GM23248 (cell line): ENCODE data around the gene ZNF593OS. TPM values are rescaled to one million over a fixed set of nuclear protein-coding genes. Genes with fewer than 3 reads are reported as not detected.

ENCODE experiments used
- DNase-seq: peaks from one replicate; pipeline ENCODE4 v3.0.0-alpha.2; 2015
- H2AFZ ChIP-seq: fragments of 200-600 bp; sonication (generic); 2 replicates; pipeline ENCODE4 v1.6.1; 2016; ENCODE audit warnings: antibody characterized with exemption
- H3F3A ChIP-seq: fragments of 200-600 bp; sonication (generic); 2 replicates; pipeline ENCODE4 v1.6.1; 2016; ENCODE audit warnings: mild to moderate bottlenecking, antibody characterized with exemption, mixed run types; ENCODE audit not compliant: insufficient read depth
- H3K27ac ChIP-seq: fragments of 200-600 bp; sonication (generic); 2 replicates; pipeline ENCODE4 v1.5.1; 2016; ENCODE audit warnings: mild to moderate bottlenecking
- H3K27me3 ChIP-seq: fragments of 200-600 bp; sonication (generic); replicated peaks from 2 replicates; pipeline ENCODE4 v1.6.1; 2016; ENCODE audit warnings: mild to moderate bottlenecking; ENCODE audit not compliant: insufficient read depth
- H3K36me3 ChIP-seq: fragments of 200-600 bp; sonication (generic); 2 replicates; pipeline ENCODE4 v1.6.1; 2016; ENCODE audit warnings: low read depth, mild to moderate bottlenecking
- H3K4me1 ChIP-seq: fragments of 200-600 bp; sonication (generic); 2 replicates; pipeline ENCODE4 v1.6.1; 2016; ENCODE audit warnings: mild to moderate bottlenecking; ENCODE audit not compliant: insufficient read depth
- H3K4me2 ChIP-seq: fragments of 200-600 bp; sonication (generic); one replicate; pipeline ENCODE4 v1.6.1; 2016; ENCODE audit warnings: mild to moderate bottlenecking; ENCODE audit not compliant: unreplicated experiment
- H3K4me3 ChIP-seq: fragments of 200-600 bp; sonication (generic); 2 replicates; pipeline ENCODE4 v1.5.1; 2016; ENCODE audit warnings: mild to moderate bottlenecking
- H3K79me2 ChIP-seq: fragments of 200-600 bp; sonication (generic); 2 replicates; pipeline ENCODE4 v1.6.1; 2016; ENCODE audit warnings: mild to moderate bottlenecking; ENCODE audit not compliant: insufficient read depth
- H3K9ac ChIP-seq: fragments of 200-600 bp; sonication (generic); 2 replicates; pipeline ENCODE4 v1.6.1; 2016; ENCODE audit warnings: mild to moderate bottlenecking
- H3K9me2 ChIP-seq: fragments of 200-600 bp; sonication (generic); 2 replicates; pipeline ENCODE4 v1.6.1; 2016; ENCODE audit warnings: mixed run types, mild to moderate bottlenecking, moderate library complexity; ENCODE audit not compliant: insufficient read depth
- H3K9me3 ChIP-seq: fragments of 200-600 bp; sonication (generic); one replicate; pipeline ENCODE4 v1.6.1; 2017; ENCODE audit warnings: low read depth
- H4K20me1 ChIP-seq: fragments of 200-600 bp; sonication (generic); 2 replicates; pipeline ENCODE4 v1.6.0; 2016; ENCODE audit not compliant: insufficient read depth
- EZH2 ChIP-seq: fragments of 200-600 bp; sonication (generic); IDR thresholded peaks from 2 replicates; pipeline ENCODE4 v1.6.1; 2018; ENCODE audit warnings: antibody characterized with exemption, mild to moderate bottlenecking; ENCODE audit not compliant: insufficient read depth, poor library complexity, severe bottlenecking
- EZH2phosphoT487 ChIP-seq: fragments of 200-600 bp; sonication (generic); IDR thresholded peaks from 2 replicates; pipeline ENCODE4 v1.6.1; 2018; ENCODE audit warnings: antibody characterized with exemption, moderate library complexity, mild to moderate bottlenecking, low read depth; ENCODE audit not compliant: insufficient read depth
- WGBS, 2 experiments: methylation state at CpG; one replicate each; pipeline ENCODE4 v1.1.6; 2015 to 2017; ENCODE audit warnings: low lambda C conversion rate in 2 of 2, low coverage in 1 of 2; ENCODE audit errors: missing lambda C conversion rate in 2 of 2; 5-methylcytosine and 5-hydroxymethylcytosine counted together
- in situ Hi-C: fragments of 300-500 bp; cut with MboI; formaldehyde crosslinking; loops from 2 replicates; pipeline ENCODE4 v1.15.0; 2020
- polyA plus RNA-seq: library from polyadenylated mRNA; unstranded; fragments of >200 nt; fragmentation: Nextera tagmentation; extraction: Ambion mirVana; gene quantifications from 2 replicates; pipeline ENCODE4 v1.2.1, GENCODE V29; 2016
- total RNA-seq: library from RNA; depleted of rRNA; stranded (reverse); fragments of >200 nt; shearing (Covaris generic); gene quantifications from 2 replicates; pipeline ENCODE4 v1.2.3, GENCODE V29; 2014

Gene ZNF593OS
- total and polyA plus RNA-seq, 2 experiments from 2014 or later, result 0.85 TPM; not detected in 1

DNA sequence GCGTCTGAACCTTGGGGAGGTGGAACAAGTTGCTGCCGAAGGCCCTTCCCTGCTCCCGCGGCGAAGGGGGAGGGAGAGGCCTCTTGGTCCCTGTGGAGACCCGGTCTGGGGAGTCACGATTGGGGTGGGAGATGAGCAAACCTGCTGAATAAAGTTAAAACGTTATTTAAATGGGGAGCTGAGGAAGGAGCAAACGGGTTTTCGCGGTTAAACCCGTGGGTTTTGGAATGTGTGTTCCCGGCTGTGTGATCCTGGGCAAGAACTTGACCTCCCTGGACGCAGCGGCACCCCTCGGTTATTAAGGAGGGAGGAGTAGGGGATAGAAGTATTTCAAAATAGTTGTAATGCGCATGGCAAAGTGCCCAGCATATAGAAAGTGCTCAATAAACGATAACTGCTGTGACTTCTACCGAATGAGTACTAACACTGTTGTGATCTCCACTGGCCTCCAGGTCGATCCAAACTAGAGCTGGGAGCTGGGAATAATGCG lies 9.4 kb downstream of the ZNF593OS start:
- Histone ChIP-seq H3K4me2 (peak overlapping the region; percentile 97), H3F3A (no peaks in the 10 kb centered on the region), H3K4me1 (no peaks in the 10 kb centered on the region), H3K27me3 (peaks cover 16% of the 10 kb centered on the region), H3K4me3 (peak overlapping the region; percentile 70), H3K9me3 (no peaks in the 10 kb centered on the region), H2AFZ (peak overlapping the region; percentile 83), H4K20me1 (no peaks in the 10 kb centered on the region), H3K79me2 (no peaks in the 10 kb centered on the region), H3K9ac (no peak overlapping the region), H3K27ac (no peak overlapping the region), H3K9me2 (no peaks in the 10 kb centered on the region), H3K36me3 (no peaks in the 10 kb centered on the region)
- no peak for DNase-seq
- 23 to 24% methylated on average over 21 of the region's 21 CpGs for WGBS, 2 experiments
- no peak for TF ChIP-seq EZH2
- no peak for TF ChIP-seq EZH2phosphoT487
- in situ Hi-C loops, result no loop called here

DNA sequence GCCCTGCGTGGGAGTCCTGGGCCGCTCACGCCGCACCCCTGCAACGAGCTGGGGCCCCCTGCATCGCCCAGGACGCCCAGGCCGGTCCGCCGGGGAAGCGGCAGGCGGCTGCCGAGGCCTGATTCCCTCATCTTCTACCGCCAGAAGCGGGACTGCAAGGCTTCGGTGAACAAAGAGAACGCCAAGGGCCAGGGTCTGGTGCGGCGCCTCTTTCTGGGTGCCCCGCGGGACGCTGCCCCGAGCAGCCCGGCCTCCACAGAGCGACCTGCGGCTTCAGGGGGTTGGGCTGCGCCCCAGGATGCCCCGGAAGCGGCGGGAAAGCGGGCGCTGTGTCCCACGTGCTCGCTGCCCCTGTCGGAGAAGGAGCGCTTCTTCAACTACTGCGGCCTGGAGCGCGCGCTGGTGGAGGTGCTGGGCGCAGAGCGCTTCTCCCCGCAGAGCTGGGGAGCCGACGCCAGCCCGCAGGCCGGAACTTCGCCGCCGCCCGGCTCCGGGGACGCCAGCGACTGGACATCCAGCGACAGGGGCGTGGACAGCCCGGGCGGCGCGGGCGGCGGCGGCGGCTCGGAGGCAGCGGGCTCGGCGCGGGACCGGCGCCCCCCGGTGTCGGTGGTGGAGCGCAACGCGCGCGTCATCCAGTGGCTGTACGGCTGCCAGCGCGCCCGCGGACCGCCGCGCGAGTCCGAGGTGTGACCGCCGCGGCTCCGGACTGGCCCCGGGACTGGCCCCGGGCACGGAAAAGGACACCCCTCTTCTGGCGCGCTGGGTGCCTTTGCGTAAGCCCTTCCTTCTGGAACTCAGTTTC lies 10.0 kb downstream of the ZNF593OS start:
- Histone ChIP-seq H3K9me2 (no peaks in the 10 kb centered on the region), H3K9ac (0 out of 2 replicates have a peak overlapping the region, but pooled peaks have one; percentile 33), H4K20me1 (no peaks in the 10 kb centered on the region), H3K27ac (no peak overlapping the region), H3F3A (no peaks in the 10 kb centered on the region), H2AFZ (peak overlapping the region; percentile 83), H3K36me3 (no peaks in the 10 kb centered on the region), H3K4me3 (peak overlapping the region; percentile 70), H3K4me2 (peak overlapping the region; percentile 97), H3K4me1 (no peaks in the 10 kb centered on the region), H3K27me3 (peaks cover 16% of the 10 kb centered on the region), H3K9me3 (no peaks in the 10 kb centered on the region), H3K79me2 (no peaks in the 10 kb centered on the region)
- no peak for TF ChIP-seq EZH2phosphoT487
- TF ChIP-seq EZH2, result no peak
- WGBS, 2 experiments, result 2 to 4% methylated on average over 28 to 69 of the region's 98 CpGs
- in situ Hi-C loops, result no loop called here
- peak; percentile 75 for DNase-seq

DNA sequence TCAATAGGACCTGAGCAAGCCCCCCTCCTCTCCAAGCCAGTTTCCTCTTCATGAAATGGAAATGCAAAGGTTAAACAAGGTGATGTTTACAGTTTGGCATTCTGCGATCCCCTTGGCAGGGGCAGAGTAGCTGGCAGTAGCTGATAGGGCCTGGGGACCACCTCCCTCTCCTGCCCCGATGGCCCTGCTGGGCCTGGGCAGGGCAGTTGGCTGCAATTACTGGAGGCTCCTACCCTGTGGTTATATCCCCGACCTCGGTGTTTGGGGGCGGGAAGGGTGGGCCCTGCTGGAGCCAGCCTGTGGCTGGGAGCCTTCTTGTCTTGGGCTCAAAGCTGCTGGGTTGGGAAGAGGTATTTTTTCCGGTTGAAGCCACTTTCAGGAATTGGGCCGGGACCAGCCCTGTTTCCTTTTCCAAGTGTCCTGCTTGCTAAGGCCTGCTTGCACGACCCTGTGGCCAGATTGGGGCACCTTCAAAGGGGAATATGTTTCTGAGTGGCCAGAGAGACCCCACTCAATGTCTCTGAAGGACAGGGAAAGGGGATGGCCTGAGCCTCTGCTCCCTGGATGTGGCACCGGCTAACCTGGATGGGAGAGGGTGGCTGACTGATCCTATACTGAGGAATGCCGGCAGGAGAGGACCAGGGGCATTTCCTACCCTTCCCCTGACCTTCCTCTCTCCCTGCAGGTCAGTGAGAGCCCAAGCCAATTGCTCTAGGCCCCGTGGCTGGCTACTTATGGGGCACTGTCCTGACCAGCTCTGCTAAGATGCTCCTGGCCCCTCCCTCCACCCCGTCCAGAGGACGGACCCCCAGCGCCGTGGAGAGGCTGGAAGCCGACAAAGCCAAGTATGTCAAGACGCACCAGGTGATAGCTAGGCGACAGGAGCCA lies 10.9 kb downstream of the ZNF593OS start:
- WGBS, 2 experiments, result 50 to 54% methylated on average over 17 to 18 of the region's 18 CpGs
- Histone ChIP-seq H3F3A (no peaks in the 10 kb centered on the region), H3K4me1 (no peaks in the 10 kb centered on the region), H3K9ac (no peak overlapping the region), H4K20me1 (no peaks in the 10 kb centered on the region), H2AFZ (peak overlapping the region; percentile 83), H3K4me2 (peak overlapping the region; percentile 97), H3K79me2 (no peaks in the 10 kb centered on the region), H3K36me3 (no peaks in the 10 kb centered on the region), H3K27me3 (peaks cover 16% of the 10 kb centered on the region), H3K9me3 (no peaks in the 10 kb centered on the region), H3K27ac (no peak overlapping the region), H3K4me3 (peak overlapping the region; percentile 70), H3K9me2 (no peaks in the 10 kb centered on the region)
- no peak for TF ChIP-seq EZH2
- TF ChIP-seq EZH2phosphoT487, result no peak
- in situ Hi-C loops, result no loop called here
- no peak for DNase-seq

DNA sequence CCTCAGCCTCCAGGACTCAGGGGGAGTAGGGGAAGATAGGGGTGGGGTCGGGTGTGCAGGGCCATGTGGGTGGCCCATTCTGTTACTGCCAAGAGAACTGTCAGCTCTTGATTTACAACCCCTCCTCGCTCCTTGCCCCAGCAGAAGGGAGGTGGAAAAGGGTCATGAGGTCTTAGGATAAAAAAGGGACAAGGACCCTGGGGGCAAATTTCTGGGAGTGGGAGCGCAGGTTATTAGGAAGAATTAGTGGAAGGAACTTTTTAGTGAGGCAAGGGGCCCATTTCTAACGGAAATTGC lies 11.9 kb downstream of the ZNF593OS start:
- H3K4me3 ChIP-seq, result no peak overlapping the region
- no peak overlapping the region for H3K9ac ChIP-seq
- no peak for DNase-seq
- H2AFZ ChIP-seq, result no peak overlapping the region
- in situ Hi-C loops, result no loop called here
- H4K20me1 ChIP-seq, result no peaks in the 10 kb centered on the region
- no peaks in the 10 kb centered on the region for H3F3A ChIP-seq
- no peaks in the 10 kb centered on the region for H3K9me3 ChIP-seq
- no peak overlapping the region for H3K4me2 ChIP-seq
- H3K27me3 ChIP-seq, result peaks cover 16% of the 10 kb centered on the region
- WGBS, 2 experiments, result 73 to 94% methylated on average over 3 to 4 of the region's 4 CpGs
- H3K79me2 ChIP-seq, result no peaks in the 10 kb centered on the region
- H3K36me3 ChIP-seq, result no peaks in the 10 kb centered on the region
- no peaks in the 10 kb centered on the region for H3K9me2 ChIP-seq
- H3K4me1 ChIP-seq, result no peaks in the 10 kb centered on the region
- TF ChIP-seq EZH2phosphoT487 (no peak), EZH2 (no peak)
- no peak overlapping the region for H3K27ac ChIP-seq
